GM12878 (cell line): ENCODE results near the gene C1QTNF9B.

Source experiments
- EP300 ChIP-seq, 2 experiments: fragments of 150-350 bp in 1 of 2; IDR thresholded peaks; 2 replicates each; pipeline ENCODE4 v1.6.1; 2011 to 2012; ENCODE audit warnings: low read depth in 2 of 2, low read length in 2 of 2, borderline replicate concordance in 1 of 2, improper control_type of control experiment in 1 of 2, inconsistent platforms in 1 of 2; ENCODE audit not compliant: control insufficient read depth in 1 of 2
- MTA3 ChIP-seq: IDR thresholded peaks from 2 replicates; pipeline ENCODE4 v1.6.1; 2012; ENCODE audit warnings: low read length, inconsistent platforms, borderline replicate concordance
- RCOR1 ChIP-seq: conservative IDR thresholded peaks from 2 replicates; pipeline ENCODE4 v1.6.1; 2012; ENCODE audit warnings: low read depth, low read length, improper control_type of control experiment
- RUNX3 ChIP-seq: IDR thresholded peaks from 2 replicates; pipeline ENCODE4 v1.6.1; 2012; ENCODE audit warnings: low read length, inconsistent platforms
- TF ChIP-seq, protein P1 (sequence below), 3 experiments: IDR thresholded peaks in 2 of 3; conservative IDR thresholded peaks in 1 of 3; 2 replicates each; pipeline ENCODE4 v1.5.1; 2011; ENCODE audit warnings: low read depth in 3 of 3, low read length in 3 of 3, mild to moderate bottlenecking in 3 of 3, control low read depth in 2 of 3, moderate library complexity in 2 of 3, inconsistent platforms in 1 of 3, mixed read lengths in 1 of 3; ENCODE audit not compliant: control insufficient read depth in 2 of 3, insufficient read depth in 1 of 3; ENCODE audit errors: extremely low read depth in 1 of 3

DNA sequence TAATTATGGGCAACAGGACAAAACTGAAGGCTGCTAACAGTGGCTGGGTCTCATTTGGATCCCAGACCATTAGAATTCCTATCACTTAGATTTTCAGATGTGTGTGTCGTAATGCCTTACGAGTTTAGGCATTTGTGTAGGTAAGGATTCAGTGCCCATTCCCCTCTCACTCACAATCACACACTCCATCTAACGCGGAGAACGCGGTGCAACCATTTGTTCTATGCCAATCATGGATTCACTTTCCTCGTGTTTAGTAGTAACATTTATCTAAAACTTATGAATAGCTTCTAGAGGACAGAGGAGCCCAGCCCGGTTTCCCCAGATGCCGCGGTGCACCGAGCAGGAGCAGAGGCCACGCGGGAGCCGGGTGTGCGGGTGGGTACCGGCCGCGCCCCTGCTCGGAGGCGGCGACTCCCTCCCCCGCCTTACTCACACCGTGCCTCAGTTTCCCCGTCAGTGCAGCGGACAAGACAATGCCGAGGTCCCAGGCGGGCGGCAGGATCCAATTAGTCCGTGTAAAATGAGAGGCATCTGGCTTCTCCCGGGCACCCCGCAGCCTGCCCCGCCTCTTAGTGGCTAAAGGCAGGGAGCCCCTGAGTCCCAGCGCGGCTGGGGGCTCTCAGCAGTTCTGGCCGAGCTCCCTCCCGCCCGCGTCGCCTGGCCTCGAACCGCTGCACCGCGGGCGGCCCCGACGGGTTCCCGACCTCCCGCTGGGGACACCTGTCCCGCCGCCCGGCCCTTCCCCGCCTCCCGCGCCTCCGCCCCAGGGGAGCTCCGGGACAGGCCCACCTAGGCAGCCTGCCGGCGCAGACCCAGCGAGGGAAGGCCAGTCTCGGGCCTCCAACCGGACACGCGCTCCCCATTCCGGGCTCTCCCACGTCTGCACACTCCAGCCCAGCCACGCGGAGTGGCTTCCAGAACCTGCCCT lies 5.9 kb upstream of the C1QTNF9B start:
- no peak for TF ChIP-seq EP300 (IDR thresholded peaks at IDR 0.05; ENCODE audit: borderline replicate concordance in 1 of 2, control insufficient read depth in 1 of 2, low read depth in 2 of 2, low read length in 2 of 2)
- TF ChIP-seq MTA3 = no peak
- TF ChIP-seq, protein P1, sequence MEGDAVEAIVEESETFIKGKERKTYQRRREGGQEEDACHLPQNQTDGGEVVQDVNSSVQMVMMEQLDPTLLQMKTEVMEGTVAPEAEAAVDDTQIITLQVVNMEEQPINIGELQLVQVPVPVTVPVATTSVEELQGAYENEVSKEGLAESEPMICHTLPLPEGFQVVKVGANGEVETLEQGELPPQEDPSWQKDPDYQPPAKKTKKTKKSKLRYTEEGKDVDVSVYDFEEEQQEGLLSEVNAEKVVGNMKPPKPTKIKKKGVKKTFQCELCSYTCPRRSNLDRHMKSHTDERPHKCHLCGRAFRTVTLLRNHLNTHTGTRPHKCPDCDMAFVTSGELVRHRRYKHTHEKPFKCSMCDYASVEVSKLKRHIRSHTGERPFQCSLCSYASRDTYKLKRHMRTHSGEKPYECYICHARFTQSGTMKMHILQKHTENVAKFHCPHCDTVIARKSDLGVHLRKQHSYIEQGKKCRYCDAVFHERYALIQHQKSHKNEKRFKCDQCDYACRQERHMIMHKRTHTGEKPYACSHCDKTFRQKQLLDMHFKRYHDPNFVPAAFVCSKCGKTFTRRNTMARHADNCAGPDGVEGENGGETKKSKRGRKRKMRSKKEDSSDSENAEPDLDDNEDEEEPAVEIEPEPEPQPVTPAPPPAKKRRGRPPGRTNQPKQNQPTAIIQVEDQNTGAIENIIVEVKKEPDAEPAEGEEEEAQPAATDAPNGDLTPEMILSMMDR (IDR thresholded peaks at IDR 0.05 in 2 of 3, conservative IDR thresholded peaks at IDR 0.05 in 1 of 3; ENCODE audit: control insufficient read depth in 2 of 3, extremely low read depth in 1 of 3, insufficient read depth in 1 of 3, low read depth in 3 of 3, low read length in 3 of 3) = no peak
- TF ChIP-seq RCOR1 = no peak
- TF ChIP-seq RUNX3 = no peak
